ENCODE measurements around the gene CAPN8. TPM values are rescaled to one million over a fixed set of nuclear protein-coding genes. Genes with fewer than 3 reads are reported as not detected.

Gene CAPN8
- total RNA-seq, 1 experiment from 2014 or later: 5.7 TPM

DNA sequence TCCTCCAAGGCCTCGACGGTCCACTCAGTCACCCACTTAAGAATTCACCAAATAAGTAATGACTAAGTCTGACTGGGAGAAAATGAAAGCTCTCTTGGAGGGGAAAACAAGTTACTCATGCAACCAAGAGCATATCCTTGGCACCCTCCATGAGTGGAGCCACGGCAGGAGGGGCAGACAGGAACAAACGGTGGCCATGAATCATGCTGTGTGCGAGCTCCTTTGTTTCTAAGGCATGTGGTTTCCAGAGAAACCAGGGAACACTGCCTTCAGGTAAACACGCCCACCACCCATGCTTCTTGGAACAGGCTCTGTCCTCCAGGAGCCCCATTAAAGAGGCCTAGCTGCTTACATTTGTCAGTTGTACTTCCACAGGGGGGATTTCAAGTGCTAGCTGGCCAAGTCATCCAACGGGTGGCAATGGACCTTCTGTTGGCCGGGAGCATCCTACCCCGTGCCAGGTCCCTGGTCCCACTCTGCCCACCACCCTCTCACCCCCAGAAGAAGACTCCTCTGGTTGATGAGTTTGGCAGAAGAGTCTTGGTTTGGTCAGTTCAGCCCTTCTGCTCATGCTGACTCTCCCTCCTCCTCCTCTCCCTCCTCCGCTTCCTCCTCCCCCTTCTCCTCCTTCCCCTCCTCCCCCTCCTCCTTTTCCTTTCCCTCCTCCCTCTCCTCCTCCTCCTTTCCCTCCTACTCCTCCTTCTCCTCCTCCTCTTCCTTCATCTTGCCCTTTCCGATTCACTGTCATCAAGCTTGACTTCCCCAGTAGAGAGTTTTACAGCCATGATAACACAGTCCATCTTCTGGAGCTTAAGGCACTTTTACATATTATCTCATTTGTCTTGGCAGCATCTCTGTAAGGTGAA, 164.7 kb downstream of the CAPN8 start:
- TF ChIP-seq, protein P1, sequence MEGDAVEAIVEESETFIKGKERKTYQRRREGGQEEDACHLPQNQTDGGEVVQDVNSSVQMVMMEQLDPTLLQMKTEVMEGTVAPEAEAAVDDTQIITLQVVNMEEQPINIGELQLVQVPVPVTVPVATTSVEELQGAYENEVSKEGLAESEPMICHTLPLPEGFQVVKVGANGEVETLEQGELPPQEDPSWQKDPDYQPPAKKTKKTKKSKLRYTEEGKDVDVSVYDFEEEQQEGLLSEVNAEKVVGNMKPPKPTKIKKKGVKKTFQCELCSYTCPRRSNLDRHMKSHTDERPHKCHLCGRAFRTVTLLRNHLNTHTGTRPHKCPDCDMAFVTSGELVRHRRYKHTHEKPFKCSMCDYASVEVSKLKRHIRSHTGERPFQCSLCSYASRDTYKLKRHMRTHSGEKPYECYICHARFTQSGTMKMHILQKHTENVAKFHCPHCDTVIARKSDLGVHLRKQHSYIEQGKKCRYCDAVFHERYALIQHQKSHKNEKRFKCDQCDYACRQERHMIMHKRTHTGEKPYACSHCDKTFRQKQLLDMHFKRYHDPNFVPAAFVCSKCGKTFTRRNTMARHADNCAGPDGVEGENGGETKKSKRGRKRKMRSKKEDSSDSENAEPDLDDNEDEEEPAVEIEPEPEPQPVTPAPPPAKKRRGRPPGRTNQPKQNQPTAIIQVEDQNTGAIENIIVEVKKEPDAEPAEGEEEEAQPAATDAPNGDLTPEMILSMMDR (IDR thresholded peaks at IDR 0.05; ENCODE audit: unreplicated experiment): no peak
- Mint-ChIP-seq H3K27ac (ENCODE audit: low read depth, unreplicated experiment) (peak overlapping the region; percentile 78), H3K36me3 (ENCODE audit: insufficient read depth, unreplicated experiment) (no peaks in the 10 kb centered on the region), H3K9me3 (ENCODE audit: unreplicated experiment) (no peaks in the 10 kb centered on the region), H3K4me1 (ENCODE audit: insufficient read depth, unreplicated experiment) (peaks cover 30% of the 10 kb centered on the region), H3K4me3 (ENCODE audit: unreplicated experiment) (no peak overlapping the region), H3K27me3 (ENCODE audit: insufficient read depth, unreplicated experiment) (no peaks in the 10 kb centered on the region)
- ChIA-PET POLR2A (interaction anchor here (0.6 to 1.7 kb wide), 16 partner anchors 9 to 685 kb away, joined by 3 to 10 read pairs (median 4); partner anchors contain the start of gene CAPN8), CTCF (interaction anchor here (0.6 to 2.8 kb wide), 16 partner anchors 9 to 452 kb away, joined by 3 to 10 read pairs (median 4); no protein-coding TSS in a partner anchor)
- BruUV-seq (replicated peaks): no TSS peak
- DNase-seq (ENCODE audit: unreplicated experiment): peak; percentile 100
- intact Hi-C loops (cut with micrococcal nuclease): loop anchor here (1.0 kb wide), 1 partner anchor 320 kb away; no protein-coding TSS in a partner anchor

DNA sequence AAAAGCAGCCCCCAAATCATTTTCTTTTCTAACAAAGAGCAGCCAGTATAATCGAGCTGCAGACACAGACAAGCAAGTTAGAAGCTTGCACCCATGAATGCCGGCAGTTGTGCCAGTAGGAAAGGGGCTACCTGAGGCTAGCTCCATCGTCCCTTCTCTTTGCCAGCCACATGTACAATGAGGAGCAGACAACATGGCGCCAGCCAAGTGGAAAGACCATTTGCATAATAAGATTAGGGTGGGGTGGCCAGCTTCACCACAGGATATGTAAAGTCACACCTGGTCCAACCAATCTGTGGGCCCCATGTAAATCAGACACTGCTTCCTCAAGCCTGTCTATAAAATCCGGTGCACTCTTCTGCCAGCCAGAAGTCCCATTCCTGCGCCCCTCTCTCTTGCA, 168.6 kb downstream of the CAPN8 start:
- no peaks in the 10 kb centered on the region for H3K36me3 Mint-ChIP-seq (ENCODE audit: insufficient read depth, unreplicated experiment)
- H3K9me3 Mint-ChIP-seq (ENCODE audit: unreplicated experiment): no peaks in the 10 kb centered on the region
- no TSS peak for BruUV-seq (replicated peaks)
- H3K27ac Mint-ChIP-seq (ENCODE audit: low read depth, unreplicated experiment): no peak overlapping the region
- ChIA-PET POLR2A (interaction anchor here (0.7 kb wide), 1 partner anchor 349 kb away, joined by 4 read pairs; the partner anchor contains the start of gene TP53BP2), CTCF (no interaction called here)
- H3K27me3 Mint-ChIP-seq (ENCODE audit: insufficient read depth, unreplicated experiment): no peaks in the 10 kb centered on the region
- TF ChIP-seq, protein P1 (IDR thresholded peaks at IDR 0.05; ENCODE audit: unreplicated experiment): no peak
- H3K4me1 Mint-ChIP-seq (ENCODE audit: insufficient read depth, unreplicated experiment): peaks cover 28% of the 10 kb centered on the region
- DNase-seq (ENCODE audit: unreplicated experiment): no peak
- intact Hi-C loops (cut with micrococcal nuclease): no loop called here
- no peak overlapping the region for H3K4me3 Mint-ChIP-seq (ENCODE audit: unreplicated experiment)

DNA sequence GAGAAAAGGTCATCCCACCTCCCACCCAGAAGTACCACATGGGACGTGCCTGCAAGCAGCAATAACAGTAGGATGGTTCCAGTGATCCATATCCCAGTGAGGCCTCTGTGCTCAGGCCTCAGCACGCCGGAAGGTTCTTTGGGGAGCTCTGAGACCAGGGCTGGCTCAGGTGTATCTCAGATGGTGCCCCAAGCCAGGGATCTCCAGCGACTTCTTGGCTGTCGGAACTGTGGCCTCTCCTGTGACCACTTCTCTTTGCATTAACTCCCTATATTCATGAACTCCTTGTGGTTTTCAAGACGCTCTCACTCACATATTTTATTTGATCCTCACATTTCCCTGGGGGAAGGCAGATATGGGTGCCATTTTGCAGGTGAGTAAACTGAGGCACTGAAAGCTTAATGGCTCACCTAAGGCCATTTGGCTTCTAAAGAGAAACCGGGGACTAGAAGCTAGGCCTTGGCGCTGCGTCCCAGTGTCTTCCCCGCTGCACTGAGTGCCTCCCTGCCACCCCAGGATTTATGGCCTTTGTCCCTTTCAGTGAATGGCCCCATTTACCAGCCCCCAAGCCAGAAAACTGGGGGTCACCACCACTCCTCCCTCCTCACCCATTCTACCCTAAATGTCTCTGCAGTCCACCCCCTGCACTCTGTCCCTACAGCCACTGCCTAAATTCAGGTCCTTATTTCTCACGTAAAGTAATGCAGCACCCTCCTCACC, 170.4 kb downstream of the CAPN8 start:
- DNase-seq (ENCODE audit: unreplicated experiment): no peak
- Mint-ChIP-seq H3K27ac (ENCODE audit: low read depth, unreplicated experiment) (no peak overlapping the region), H3K27me3 (ENCODE audit: insufficient read depth, unreplicated experiment) (no peaks in the 10 kb centered on the region), H3K4me3 (ENCODE audit: unreplicated experiment) (no peak overlapping the region), H3K4me1 (ENCODE audit: insufficient read depth, unreplicated experiment) (peaks cover 17% of the 10 kb centered on the region), H3K9me3 (ENCODE audit: unreplicated experiment) (no peaks in the 10 kb centered on the region), H3K36me3 (ENCODE audit: insufficient read depth, unreplicated experiment) (no peaks in the 10 kb centered on the region)
- BruUV-seq (replicated peaks): no TSS peak
- ChIA-PET POLR2A (no interaction called here), CTCF (interaction anchor here (1.3 kb wide), 1 partner anchor 10 kb away, joined by 4 read pairs; no protein-coding TSS in a partner anchor)
- TF ChIP-seq, protein P1 (IDR thresholded peaks at IDR 0.05; ENCODE audit: unreplicated experiment): no peak
- intact Hi-C loops (cut with micrococcal nuclease): no loop called here

DNA sequence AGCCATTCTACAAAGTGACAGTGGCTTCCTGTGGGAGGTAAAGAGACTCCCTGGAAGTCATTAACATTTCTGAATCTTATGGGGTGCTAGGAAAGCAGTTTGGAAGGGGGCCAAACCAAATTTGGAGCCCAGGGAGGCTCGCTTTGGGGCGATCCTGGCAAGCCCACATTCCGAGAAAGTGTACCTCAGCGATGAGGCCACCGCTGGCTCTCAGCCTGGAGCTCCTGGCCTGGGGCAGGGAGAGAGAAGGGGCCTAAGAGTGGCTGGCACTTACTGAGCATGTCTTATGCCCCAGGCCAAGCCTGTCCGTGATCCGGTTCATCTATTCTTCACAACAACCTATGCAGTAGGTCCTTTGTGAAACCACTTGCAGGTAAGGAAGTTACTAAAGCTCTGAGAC, 173.5 kb downstream of the CAPN8 start:
- no TSS peak for BruUV-seq (replicated peaks)
- peaks cover 11% of the 10 kb centered on the region for H3K27me3 Mint-ChIP-seq (ENCODE audit: insufficient read depth, unreplicated experiment)
- DNase-seq (ENCODE audit: unreplicated experiment): peak; percentile 94
- ChIA-PET CTCF (interaction anchor here (0.5 to 2.0 kb wide), 10 partner anchors 8 to 358 kb away, joined by 3 to 8 read pairs (median 4); no protein-coding TSS in a partner anchor), POLR2A (interaction anchor here (0.6 to 3.5 kb wide), 7 partner anchors 9 to 357 kb away, joined by 3 to 18 read pairs (median 4); no protein-coding TSS in a partner anchor)
- intact Hi-C loops (cut with micrococcal nuclease): no loop called here
- no peak overlapping the region for H3K4me3 Mint-ChIP-seq (ENCODE audit: unreplicated experiment)
- H3K36me3 Mint-ChIP-seq (ENCODE audit: insufficient read depth, unreplicated experiment): no peaks in the 10 kb centered on the region
- H3K9me3 Mint-ChIP-seq (ENCODE audit: unreplicated experiment): no peaks in the 10 kb centered on the region
- H3K27ac Mint-ChIP-seq (ENCODE audit: low read depth, unreplicated experiment): peak overlapping the region; percentile 49
- TF ChIP-seq, protein P1 (IDR thresholded peaks at IDR 0.05; ENCODE audit: unreplicated experiment): no peak
- H3K4me1 Mint-ChIP-seq (ENCODE audit: insufficient read depth, unreplicated experiment): peaks cover 10% of the 10 kb centered on the region
